ENCODE results near the gene CHMP4A. TPM values are rescaled to one million over a fixed set of nuclear protein-coding genes. Genes with fewer than 3 reads are reported as not detected.

Gene CHMP4A
- total RNA-seq, 1 donor from 2014 or later, result 32.4 TPM

GRCh38 chr14:24179961-24180796 lies 33.1 kb downstream of the CHMP4A start:
- H3K36me3 Mint-ChIP-seq (ENCODE audit: unreplicated experiment), result no peaks in the 10 kb centered on the region
- peaks cover 6% of the 10 kb centered on the region for H3K27me3 Mint-ChIP-seq (ENCODE audit: unreplicated experiment)
- no peak for DNase-seq
- peak overlapping the region; percentile 78 for H3K27ac Mint-ChIP-seq (ENCODE audit: unreplicated experiment)
- H3K9me3 Mint-ChIP-seq (ENCODE audit: unreplicated experiment), result peaks cover 7% of the 10 kb centered on the region
- TF ChIP-seq CTCF (IDR thresholded peaks at IDR 0.05; ENCODE audit: partially characterized antibody, unreplicated experiment), result no peak
- peaks cover 8% of the 10 kb centered on the region for H3K4me1 Mint-ChIP-seq (ENCODE audit: low read depth, unreplicated experiment)
- peak overlapping the region; percentile 30 for H3K4me3 Mint-ChIP-seq (ENCODE audit: unreplicated experiment)

GRCh38 chr14:24179294-24179960 lies 33.9 kb downstream of the CHMP4A start:
- DNase-seq, result no peak
- peak overlapping the region; percentile 78 for H3K27ac Mint-ChIP-seq (ENCODE audit: unreplicated experiment)
- peak overlapping the region; percentile 30 for H3K4me3 Mint-ChIP-seq (ENCODE audit: unreplicated experiment)
- peaks cover 8% of the 10 kb centered on the region for H3K4me1 Mint-ChIP-seq (ENCODE audit: low read depth, unreplicated experiment)
- H3K36me3 Mint-ChIP-seq (ENCODE audit: unreplicated experiment), result no peaks in the 10 kb centered on the region
- H3K27me3 Mint-ChIP-seq (ENCODE audit: unreplicated experiment), result peaks cover 5% of the 10 kb centered on the region
- H3K9me3 Mint-ChIP-seq (ENCODE audit: unreplicated experiment), result peaks cover 7% of the 10 kb centered on the region
- no peak for TF ChIP-seq CTCF (IDR thresholded peaks at IDR 0.05; ENCODE audit: partially characterized antibody, unreplicated experiment)

GRCh38 chr14:24178399-24179178 lies 34.7 kb downstream of the CHMP4A start:
- Mint-ChIP-seq H3K4me3 (ENCODE audit: unreplicated experiment) (no peak overlapping the region), H3K4me1 (ENCODE audit: low read depth, unreplicated experiment) (peaks cover 8% of the 10 kb centered on the region), H3K9me3 (ENCODE audit: unreplicated experiment) (peaks cover 7% of the 10 kb centered on the region), H3K27ac (ENCODE audit: unreplicated experiment) (peak overlapping the region; percentile 43), H3K36me3 (ENCODE audit: unreplicated experiment) (no peaks in the 10 kb centered on the region), H3K27me3 (ENCODE audit: unreplicated experiment) (peaks cover 5% of the 10 kb centered on the region)
- TF ChIP-seq CTCF (IDR thresholded peaks at IDR 0.05; ENCODE audit: partially characterized antibody, unreplicated experiment), result no peak
- DNase-seq, result no peak

GRCh38 chr14:24177891-24178290 lies 35.4 kb downstream of the CHMP4A start:
- TF ChIP-seq CTCF (IDR thresholded peaks at IDR 0.05; ENCODE audit: partially characterized antibody, unreplicated experiment), result no peak
- Mint-ChIP-seq H3K9me3 (ENCODE audit: unreplicated experiment) (peaks cover 7% of the 10 kb centered on the region), H3K27me3 (ENCODE audit: unreplicated experiment) (peaks cover 6% of the 10 kb centered on the region), H3K36me3 (ENCODE audit: unreplicated experiment) (no peaks in the 10 kb centered on the region), H3K27ac (ENCODE audit: unreplicated experiment) (no peak overlapping the region), H3K4me3 (ENCODE audit: unreplicated experiment) (no peak overlapping the region), H3K4me1 (ENCODE audit: low read depth, unreplicated experiment) (peaks cover 11% of the 10 kb centered on the region)
- no peak for DNase-seq

All from glutamatergic neuron (in vitro differentiated cells).